Brain microvascular endothelial cell (primary cell): Measurements from ENCODE around the gene VAMP1.
"Not testable (repeated sequence)": the region's sequence is repeated elsewhere in the genome, so short reads cannot be mapped to it uniquely, and the experiment has no call there.

Experiments
- DNase-seq: peaks from one replicate; pipeline ENCODE4 v3.0.0-alpha.2; 2020
- H3K27ac ChIP-seq: fragments of 250-450 bp; sonication (Bioruptor Pico); 2 replicates; pipeline ENCODE4 v1.5.1; 2020; ENCODE audit warnings: mild to moderate bottlenecking, moderate library complexity
- H3K27me3 ChIP-seq: fragments of 250-450 bp; sonication (Bioruptor Pico); replicated peaks from 2 replicates; pipeline ENCODE4 v1.5.1; 2020; ENCODE audit warnings: mild to moderate bottlenecking
- H3K36me3 ChIP-seq: fragments of 250-450 bp; sonication (Bioruptor Pico); replicated peaks from 2 replicates; pipeline ENCODE4 v1.5.1; 2020; ENCODE audit warnings: mild to moderate bottlenecking
- H3K4me3 ChIP-seq: 2 replicates; pipeline ENCODE4 v1.5.1; 2011; ENCODE audit warnings: low read depth, mild to moderate bottlenecking, control low read depth, low read length, moderate library complexity
- CTCF ChIP-seq: IDR thresholded peaks from 2 replicates; pipeline ENCODE4 v1.5.1; 2011; ENCODE audit warnings: low read depth, mild to moderate bottlenecking, moderate library complexity, low read length, control low read depth, inconsistent platforms; ENCODE audit errors: missing control alignments
- in situ Hi-C: cut with HindIII; loops from 2 replicates; pipeline ENCODE4 v1.10.0; 2017; ENCODE audit warnings: low sequenced_read_pairs, low pct_ligation_motif_present

The VAMP1 gene

DNA sequence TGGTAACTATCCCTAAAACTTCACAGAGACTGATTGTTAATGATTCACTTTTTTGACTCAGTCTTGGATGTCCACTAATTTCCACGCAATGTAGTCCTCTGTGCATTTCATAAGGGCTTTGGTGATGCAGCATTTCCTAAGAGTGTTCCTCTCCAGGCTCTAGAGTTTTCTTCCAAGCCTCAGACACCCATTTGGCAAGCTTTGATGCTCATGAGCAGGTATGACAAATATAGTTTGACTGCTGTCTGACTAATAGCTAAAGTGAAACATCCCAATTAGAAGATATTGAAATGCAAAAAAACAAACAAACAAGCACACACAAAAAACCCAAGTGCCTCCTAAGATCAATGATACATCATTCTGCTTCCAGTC, 1.5 kb upstream of the VAMP1 start:
- in situ Hi-C loops = no loop called here
- no peak for DNase-seq
- Histone ChIP-seq H3K4me3 (no peak overlapping the region), H3K36me3 (no peaks in the 10 kb centered on the region), H3K27ac (no peak overlapping the region), H3K27me3 (no peaks in the 10 kb centered on the region)
- no peak for TF ChIP-seq CTCF

GRCh38 chr12:6469609-6470374, 685 bp downstream of the VAMP1 start:
- Histone ChIP-seq H3K36me3 (peaks cover 9% of the 10 kb centered on the region), H3K4me3 (peak overlapping the region; percentile 83), H3K27ac (no peak overlapping the region), H3K27me3 (no peaks in the 10 kb centered on the region)
- in situ Hi-C loops = no loop called here
- TF ChIP-seq CTCF = no peak
- DNase-seq = no peak

DNA sequence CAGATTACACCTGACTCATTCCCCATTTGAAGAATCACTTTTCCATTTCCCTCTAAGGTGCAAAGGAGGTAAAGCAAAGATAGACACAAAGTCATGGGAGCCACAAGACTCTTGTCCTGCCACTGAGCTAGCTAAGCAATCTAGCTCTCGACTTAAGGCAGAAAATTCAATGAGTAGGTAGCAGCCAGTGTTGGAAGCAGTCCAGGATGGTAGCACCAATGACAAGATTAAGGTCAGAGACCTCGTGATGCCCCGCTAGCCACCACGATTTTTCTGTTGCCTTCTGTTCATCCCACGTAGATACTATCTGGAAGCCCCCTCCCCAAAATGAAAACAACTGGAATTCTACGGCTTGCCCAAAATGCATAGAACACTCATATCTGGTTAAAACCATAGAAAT, 1.4 kb downstream of the VAMP1 start:
- Histone ChIP-seq H3K4me3 (no peak overlapping the region), H3K27ac (no peak overlapping the region)

DNA sequence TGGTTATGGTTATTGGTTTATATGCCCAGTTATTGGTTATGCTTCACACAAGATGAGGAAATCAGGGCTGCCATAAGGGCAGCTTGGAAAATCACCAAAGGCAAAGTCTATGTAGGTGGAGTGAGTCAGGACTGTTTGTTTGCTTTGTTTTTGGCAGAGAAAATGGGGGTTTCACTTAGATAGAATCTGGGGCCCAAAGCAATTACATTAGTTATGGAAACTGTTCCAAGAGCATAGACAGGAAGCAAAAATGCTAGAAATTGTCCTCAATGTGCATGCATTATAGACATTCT, 2.2 kb downstream of the VAMP1 start:
- H3K27ac ChIP-seq = no peak overlapping the region
- no peak for DNase-seq
- in situ Hi-C loops = no loop called here
- H3K4me3 ChIP-seq = no peak overlapping the region
- no peaks in the 10 kb centered on the region for H3K27me3 ChIP-seq
- H3K36me3 ChIP-seq = peaks cover 19% of the 10 kb centered on the region
- no peak for TF ChIP-seq CTCF

More for the DNA sequence above, 1.4 kb downstream of the VAMP1 start:
- Histone ChIP-seq H3K36me3 (peaks cover 16% of the 10 kb centered on the region), H3K27me3 (no peaks in the 10 kb centered on the region)
- TF ChIP-seq CTCF = no peak
- no peak for DNase-seq
- in situ Hi-C loops = no loop called here

DNA sequence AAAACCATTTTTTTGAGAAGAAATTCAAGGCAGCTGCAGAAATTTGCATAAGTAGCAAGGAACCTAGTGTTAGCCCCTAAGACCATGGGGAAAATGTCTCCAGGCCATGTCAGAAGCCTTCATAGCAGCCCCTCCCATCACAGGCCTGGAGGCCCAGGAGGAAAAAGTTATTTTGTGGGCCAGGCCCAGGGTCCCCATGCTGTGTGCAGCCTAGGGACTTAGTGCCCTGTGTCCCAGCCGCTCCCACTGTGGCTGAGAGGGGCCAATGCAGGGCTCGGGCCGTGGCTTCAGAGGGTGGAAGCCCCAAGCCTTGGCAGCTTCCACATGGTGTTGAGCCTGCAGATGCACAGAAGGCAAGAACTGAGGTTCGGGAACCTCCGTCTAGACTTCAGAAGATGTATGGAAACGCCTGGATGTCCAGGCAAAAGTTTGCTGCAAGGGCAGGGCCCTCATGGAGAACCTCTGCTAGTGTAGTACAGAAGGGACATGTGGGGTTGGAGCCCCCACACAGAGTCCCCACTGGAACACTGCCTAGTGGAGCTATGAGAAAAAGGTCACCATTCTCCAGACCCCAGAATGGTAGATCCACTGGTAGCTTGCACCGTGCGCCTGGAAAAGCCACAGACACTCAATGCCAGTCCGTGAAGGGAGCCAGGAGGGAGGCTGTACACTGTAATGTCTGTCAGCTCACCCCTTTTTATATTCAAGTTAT, 2.8 kb downstream of the VAMP1 start:
- H3K4me3 ChIP-seq, H3K27me3 ChIP-seq, H3K27ac ChIP-seq, in situ Hi-C loops, DNase-seq: not testable (repeated sequence)
- peaks cover 19% of the 10 kb centered on the region for H3K36me3 ChIP-seq

DNA sequence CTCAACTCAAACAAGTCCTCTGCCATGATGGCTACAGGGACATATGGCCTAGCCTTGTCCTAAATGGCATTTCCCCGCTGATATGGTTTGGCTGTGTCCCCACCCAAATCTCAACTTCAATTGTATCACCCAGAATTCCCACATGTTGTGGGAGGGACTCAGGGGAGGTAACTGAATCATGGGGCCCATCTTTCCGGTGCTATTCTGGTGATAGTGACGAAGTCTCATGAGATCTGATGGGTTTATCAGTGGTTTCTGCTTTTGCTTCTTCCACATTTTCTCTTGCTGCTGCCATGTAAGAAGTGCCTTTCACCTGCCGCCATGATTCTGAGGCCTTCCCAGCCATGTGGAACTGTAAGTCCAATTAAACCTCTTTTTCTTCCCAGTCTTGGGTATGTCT, 3.7 kb downstream of the VAMP1 start:
- H3K27ac ChIP-seq, in situ Hi-C loops: not testable (repeated sequence)

DNA sequence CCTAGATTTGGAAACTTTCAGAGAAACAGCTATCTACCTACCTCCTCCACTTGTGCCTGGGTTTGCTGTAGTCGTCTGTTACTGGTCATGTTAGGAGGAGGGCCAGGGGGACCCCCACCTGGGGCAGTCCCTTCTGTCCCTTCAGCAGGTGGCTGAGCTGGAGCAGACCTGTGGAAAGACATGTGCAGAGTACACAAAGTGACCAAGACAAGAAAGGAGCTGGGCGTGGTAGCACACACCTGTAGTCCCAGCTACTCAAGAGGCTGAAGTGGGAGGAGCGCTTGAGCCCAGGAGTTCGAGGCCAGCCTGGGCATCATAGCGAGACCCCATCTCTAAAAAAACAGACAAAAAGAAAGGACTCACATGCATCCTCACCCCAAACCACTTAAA, 4.3 kb downstream of the VAMP1 start:
- no peak for TF ChIP-seq CTCF
- no peak overlapping the region for H3K4me3 ChIP-seq
- DNase-seq = no peak
- in situ Hi-C loops = no loop called here
- H3K36me3 ChIP-seq = peaks cover 23% of the 10 kb centered on the region
- no peaks in the 10 kb centered on the region for H3K27me3 ChIP-seq
- no peak overlapping the region for H3K27ac ChIP-seq

More for the DNA sequence above, 3.7 kb downstream of the VAMP1 start:
- not testable (repeated sequence) for H3K27me3 ChIP-seq, DNase-seq, H3K4me3 ChIP-seq
- peaks cover 20% of the 10 kb centered on the region for H3K36me3 ChIP-seq
